Stomach smooth muscle (tissue), 2 donors: ENCODE results near the gene DAAM1.

Source experiments
- H3K27ac ChIP-seq: one replicate; pipeline ENCODE4 v1.7.0; 2013; ENCODE audit warnings: mild to moderate bottlenecking, low read length, inconsistent platforms
- H3K27me3 ChIP-seq, 2 donors: one replicate each; pipeline ENCODE4 v1.7.0; 2013; ENCODE audit warnings: low read length in 2 of 2; ENCODE audit not compliant: insufficient read depth in 2 of 2, control insufficient read depth in 1 of 2
- H3K36me3 ChIP-seq, 2 donors: one replicate each; pipeline ENCODE4 v1.7.0; 2013; ENCODE audit warnings: low read length in 2 of 2; ENCODE audit not compliant: control insufficient read depth in 2 of 2, insufficient read depth in 2 of 2
- H3K4me1 ChIP-seq: one replicate; pipeline ENCODE4 v1.7.0; 2013; ENCODE audit warnings: low read length; ENCODE audit not compliant: control insufficient read depth, insufficient read depth
- H3K4me3 ChIP-seq, 2 donors: one replicate each; pipeline ENCODE4 v1.7.0; 2013; ENCODE audit warnings: low read length in 2 of 2
- H3K9ac ChIP-seq, 2 donors: one replicate each; pipeline ENCODE4 v1.7.0; 2013; ENCODE audit warnings: low read length in 2 of 2, mild to moderate bottlenecking in 1 of 2
- H3K9me3 ChIP-seq, 2 donors: one replicate each; pipeline ENCODE4 v1.7.0; 2013; ENCODE audit warnings: low read length in 2 of 2; ENCODE audit not compliant: control insufficient read depth in 2 of 2
- donor health status: healthy.
- donor health status: Pancreatic carcinoma.

DAAM1 gene

DNA sequence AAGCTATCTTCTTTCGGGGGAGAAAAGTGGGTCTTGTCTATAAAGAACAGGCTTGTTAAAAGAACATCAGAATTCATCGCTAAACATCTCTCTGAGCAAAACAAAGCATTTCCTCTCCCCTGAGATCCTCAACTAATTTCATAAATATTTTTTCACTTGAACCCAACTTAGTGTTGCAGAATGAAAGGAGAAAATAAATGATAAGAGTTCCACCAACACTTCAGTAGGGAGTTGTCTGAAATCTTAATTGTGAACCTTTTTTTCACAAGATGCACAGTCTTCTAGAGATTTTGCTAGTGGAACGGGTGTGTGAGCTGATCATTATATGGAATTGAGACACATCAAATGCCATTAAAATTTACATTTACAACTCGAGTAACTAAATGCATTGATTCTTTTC, 1.3 kb upstream of the DAAM1 start:
- Histone ChIP-seq H3K4me1 (peaks cover 15% of the 10 kb centered on the region), H3K36me3 (no peaks in the 10 kb centered on the region), H3K9ac (no peak overlapping the region), H3K4me3 (peak overlapping the region in 1 of 2 donors; percentile 95), H3K9me3 (no peaks in the 10 kb centered on the region), H3K27ac (peak overlapping the region; percentile 92), H3K27me3 (no peaks in the 10 kb centered on the region)

DNA sequence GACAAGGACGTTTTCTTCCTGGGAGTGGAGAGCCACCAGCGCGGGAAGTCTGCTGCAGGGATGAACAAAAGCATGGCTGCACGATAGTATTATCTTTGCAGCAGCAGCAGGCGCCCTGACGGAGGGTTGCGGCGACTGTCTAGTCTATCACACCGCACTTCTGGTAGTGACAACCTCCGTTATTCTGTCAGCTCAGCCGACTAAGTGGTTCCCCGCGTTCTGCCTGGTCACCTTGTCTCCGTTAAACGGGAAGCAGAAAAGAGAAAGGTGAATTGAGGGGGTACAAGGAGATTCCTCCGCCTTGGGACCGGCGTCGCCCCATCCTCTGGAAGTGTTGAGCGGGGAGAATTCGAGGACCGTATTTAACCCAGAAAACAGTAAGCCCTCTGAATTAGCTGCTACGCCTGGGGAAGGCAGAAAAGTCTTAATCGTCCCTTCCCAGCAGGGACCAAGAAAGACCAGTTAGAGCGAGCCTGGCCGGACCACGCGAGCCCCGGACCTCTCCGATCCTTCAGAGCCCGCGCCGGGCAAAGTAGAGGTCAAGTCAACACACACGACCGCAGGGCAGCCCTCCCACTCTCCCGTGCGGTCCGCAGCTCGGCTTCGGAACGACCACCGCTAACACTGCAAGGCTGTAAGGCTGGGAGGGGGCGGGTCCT, 536 bp upstream of the DAAM1 start:
- H3K36me3 ChIP-seq = no peaks in the 10 kb centered on the region
- peak overlapping the region; percentile 68 to 84 for H3K9ac ChIP-seq
- no peaks in the 10 kb centered on the region for H3K9me3 ChIP-seq
- peak overlapping the region; percentile 92 for H3K27ac ChIP-seq
- H3K4me3 ChIP-seq = peak overlapping the region; percentile 82 to 95
- peaks cover 16% of the 10 kb centered on the region for H3K4me1 ChIP-seq
- no peaks in the 10 kb centered on the region for H3K27me3 ChIP-seq

DNA sequence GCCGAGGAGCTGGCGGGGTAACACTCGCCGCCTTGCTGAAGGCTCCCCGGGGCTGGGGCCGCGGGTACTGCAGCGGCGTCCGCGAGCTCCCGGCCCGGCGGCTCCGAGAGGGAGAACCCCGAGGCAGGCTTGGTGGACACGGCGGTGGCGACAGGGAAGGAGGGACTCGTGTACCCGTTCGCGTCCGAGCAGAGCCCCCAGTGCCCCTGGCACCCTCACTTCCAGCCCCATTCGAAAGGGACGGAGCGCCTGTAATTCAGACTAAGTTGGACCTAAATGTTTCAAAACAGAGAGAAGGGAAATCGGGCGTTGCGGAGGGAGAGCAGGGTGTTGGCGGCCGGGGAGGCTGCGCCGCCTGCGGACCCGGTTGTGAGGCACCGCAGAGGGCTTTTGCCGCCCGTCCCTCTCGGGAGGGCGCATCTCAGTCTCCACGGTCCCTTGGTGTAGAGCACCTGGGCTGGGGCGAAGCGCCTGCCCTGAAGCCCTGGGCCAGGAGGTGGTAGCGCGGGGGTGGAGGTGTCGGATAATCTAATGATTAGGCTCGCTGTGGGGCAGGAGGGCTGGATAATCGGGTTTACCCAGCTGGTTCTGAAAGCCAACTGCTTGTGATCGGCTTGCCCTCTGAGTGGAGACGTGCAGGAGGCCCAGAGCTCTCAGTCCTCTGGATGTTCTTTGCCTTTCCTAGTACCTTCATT, 771 bp downstream of the DAAM1 start:
- H3K9ac ChIP-seq = peak overlapping the region; percentile 79 to 91
- peaks cover 27% of the 10 kb centered on the region for H3K4me1 ChIP-seq
- H3K27me3 ChIP-seq = no peaks in the 10 kb centered on the region
- H3K9me3 ChIP-seq = no peaks in the 10 kb centered on the region
- no peaks in the 10 kb centered on the region for H3K36me3 ChIP-seq
- H3K4me3 ChIP-seq = peak overlapping the region; percentile 84 to 95
- H3K27ac ChIP-seq = peak overlapping the region; percentile 92

GRCh38 chr14:59189786-59190368, 1.4 kb downstream of the DAAM1 start:
- Histone ChIP-seq H3K36me3 (no peaks in the 10 kb centered on the region), H3K9ac (peak overlapping the region; percentile 79 to 91), H3K4me1 (peaks cover 27% of the 10 kb centered on the region), H3K9me3 (no peaks in the 10 kb centered on the region), H3K27ac (peak overlapping the region; percentile 92), H3K27me3 (no peaks in the 10 kb centered on the region), H3K4me3 (peak overlapping the region; percentile 84 to 95)

DNA sequence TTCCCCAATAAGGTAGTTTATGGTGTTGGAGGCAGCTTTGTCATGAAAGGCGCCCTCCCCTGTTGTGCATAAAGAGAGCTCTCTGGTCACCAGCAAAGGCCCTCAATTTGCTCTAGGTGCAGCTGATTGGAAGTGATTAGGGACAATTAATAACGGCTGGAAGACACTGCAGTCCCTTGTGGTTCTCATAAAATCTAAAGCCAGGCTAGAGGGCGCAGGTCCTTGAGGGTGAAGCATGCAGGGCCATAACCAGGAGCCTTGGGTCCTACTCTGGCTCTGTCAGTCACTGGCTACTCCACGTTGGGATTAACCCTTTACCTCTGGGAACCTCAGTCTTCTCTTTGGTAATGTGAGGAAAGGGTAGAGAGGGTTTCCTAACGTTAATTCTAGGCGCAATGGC, 1.9 kb downstream of the DAAM1 start:
- H3K4me3 ChIP-seq = peak overlapping the region; percentile 84 to 95
- H3K36me3 ChIP-seq = no peaks in the 10 kb centered on the region
- peaks cover 27% of the 10 kb centered on the region for H3K4me1 ChIP-seq
- no peaks in the 10 kb centered on the region for H3K27me3 ChIP-seq
- H3K27ac ChIP-seq = peak overlapping the region; percentile 92
- H3K9me3 ChIP-seq = no peaks in the 10 kb centered on the region
- peak overlapping the region; percentile 79 to 91 for H3K9ac ChIP-seq

GRCh38 chr14:59195912-59196311, 7.4 kb downstream of the DAAM1 start:
- Histone ChIP-seq H3K9ac (no peak overlapping the region), H3K36me3 (no peaks in the 10 kb centered on the region), H3K27ac (peak overlapping the region; percentile 32), H3K4me3 (no peak overlapping the region), H3K9me3 (no peaks in the 10 kb centered on the region), H3K27me3 (no peaks in the 10 kb centered on the region), H3K4me1 (peaks cover 44% of the 10 kb centered on the region)

- H3K9me3 ChIP-seq = no peaks in the 10 kb centered on the region
- no peak overlapping the region for H3K4me3 ChIP-seq
- H3K27me3 ChIP-seq = no peaks in the 10 kb centered on the region
- no peaks in the 10 kb centered on the region for H3K36me3 ChIP-seq
- no peak overlapping the region for H3K27ac ChIP-seq
- no peak overlapping the region for H3K9ac ChIP-seq
- H3K4me1 ChIP-seq = peaks cover 37% of the 10 kb centered on the region
Measured at GRCh38 chr14:59197695-59198262, 9.3 kb downstream of the DAAM1 start.

GRCh38 chr14:59199205-59199604, 10.7 kb downstream of the DAAM1 start:
- H3K4me1 ChIP-seq = peaks cover 28% of the 10 kb centered on the region
- H3K9me3 ChIP-seq = no peaks in the 10 kb centered on the region
- no peaks in the 10 kb centered on the region for H3K36me3 ChIP-seq
- no peak overlapping the region for H3K4me3 ChIP-seq
- no peaks in the 10 kb centered on the region for H3K27me3 ChIP-seq
- no peak overlapping the region for H3K9ac ChIP-seq
- peak overlapping the region; percentile 32 for H3K27ac ChIP-seq

DNA sequence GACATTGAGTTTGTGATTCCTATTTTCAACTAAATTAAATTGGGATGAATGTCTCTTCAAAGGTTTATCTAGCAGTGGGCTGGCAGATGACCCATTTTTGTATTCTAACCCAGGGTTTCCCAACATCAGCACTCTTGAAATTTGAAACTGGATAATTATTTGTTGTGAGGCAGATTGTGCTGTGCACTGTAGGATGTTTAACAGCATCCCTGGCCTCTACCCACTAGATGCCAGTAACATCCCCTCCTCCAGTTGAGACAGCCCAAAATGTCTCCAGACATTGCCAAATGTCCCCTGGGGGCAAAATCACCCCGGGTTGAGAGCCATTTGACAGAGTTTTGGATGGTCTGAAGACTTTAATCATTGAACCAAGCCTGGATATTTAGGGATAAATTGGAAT, 11.1 kb downstream of the DAAM1 start:
- Histone ChIP-seq H3K9me3 (no peaks in the 10 kb centered on the region), H3K9ac (no peak overlapping the region), H3K4me3 (no peak overlapping the region), H3K4me1 (peaks cover 30% of the 10 kb centered on the region), H3K36me3 (no peaks in the 10 kb centered on the region), H3K27me3 (no peaks in the 10 kb centered on the region), H3K27ac (peak overlapping the region; percentile 32)

DNA sequence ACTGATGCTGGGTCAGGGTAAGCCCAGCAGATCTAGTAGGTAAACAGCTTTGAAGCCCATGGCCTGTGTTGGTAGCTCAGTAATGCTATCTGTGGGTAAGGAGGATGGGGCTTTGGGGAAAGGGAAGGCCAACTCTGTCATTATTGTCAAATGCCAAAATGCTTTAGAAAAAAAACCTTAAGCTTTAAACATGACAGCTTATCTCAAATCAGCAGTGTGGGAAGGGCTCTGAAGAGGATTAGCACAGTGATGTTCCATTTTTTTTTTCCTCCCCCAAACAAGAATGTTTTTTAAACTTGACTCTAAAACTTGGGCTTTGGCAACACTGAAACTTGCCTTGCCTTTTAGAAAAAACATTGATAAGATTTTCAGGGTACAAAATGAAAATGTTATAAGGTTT, 11.7 kb downstream of the DAAM1 start:
- Histone ChIP-seq H3K9me3 (no peaks in the 10 kb centered on the region), H3K4me1 (peaks cover 30% of the 10 kb centered on the region), H3K4me3 (no peak overlapping the region), H3K9ac (no peak overlapping the region), H3K27me3 (no peaks in the 10 kb centered on the region), H3K27ac (peak overlapping the region; percentile 32), H3K36me3 (no peaks in the 10 kb centered on the region)
